ENCODE results near the gene GPR108.

Gene GPR108

GRCh38 chr19:6743714-6744380 lies 6.5 kb upstream of the GPR108 start:
- peak; percentile 13 for ATAC-seq
- TF ChIP-seq OSR1 (CRISPR knock-in tag; IDR thresholded peaks at IDR 0.05) (no peak), ZFP3 (CRISPR knock-in tag; IDR thresholded peaks at IDR 0.05) (peak; percentile 99)

GRCh38 chr19:6743066-6743465 lies 5.7 kb upstream of the GPR108 start:
- no peak for TF ChIP-seq ZC3H10 (CRISPR knock-in tag; IDR thresholded peaks at IDR 0.05)
- TF ChIP-seq POU6F1 (CRISPR knock-in tag; IDR thresholded peaks at IDR 0.05; ENCODE audit: borderline replicate concordance, low read depth): no peak
- TF ChIP-seq ISL1 (CRISPR knock-in tag; IDR thresholded peaks at IDR 0.05): no peak
- TF ChIP-seq OSR1 (CRISPR knock-in tag; IDR thresholded peaks at IDR 0.05): no peak
- no peak for TF ChIP-seq RARB (CRISPR knock-in tag; IDR thresholded peaks at IDR 0.05)
- TF ChIP-seq CREB5 (CRISPR knock-in tag; IDR thresholded peaks at IDR 0.05; ENCODE audit: low read depth): no peak
- no peak for TF ChIP-seq ESRRG (CRISPR knock-in tag; IDR thresholded peaks at IDR 0.05)
- TF ChIP-seq PATZ1 (CRISPR knock-in tag; IDR thresholded peaks at IDR 0.05; ENCODE audit: borderline replicate concordance): no peak
- no peak for TF ChIP-seq SNAI2 (CRISPR knock-in tag; IDR thresholded peaks at IDR 0.05)
- TF ChIP-seq ARNTL (CRISPR knock-in tag; IDR thresholded peaks at IDR 0.05; ENCODE audit: borderline replicate concordance, low read depth): no peak
- no peak for TF ChIP-seq GLIS3 (CRISPR knock-in tag; IDR thresholded peaks at IDR 0.05)
- TF ChIP-seq TOX (CRISPR knock-in tag; IDR thresholded peaks at IDR 0.05; ENCODE audit: borderline replicate concordance): no peak
- no peak for TF ChIP-seq ZNF8 (CRISPR knock-in tag; IDR thresholded peaks at IDR 0.05)
- TF ChIP-seq TSHZ2 (CRISPR knock-in tag; IDR thresholded peaks at IDR 0.05): no peak
- TF ChIP-seq ZFP30 (CRISPR knock-in tag; IDR thresholded peaks at IDR 0.05): no peak
- no peak for TF ChIP-seq PPARA (CRISPR knock-in tag; IDR thresholded peaks at IDR 0.05; ENCODE audit: borderline replicate concordance)
- TF ChIP-seq ZNF70 (CRISPR knock-in tag; IDR thresholded peaks at IDR 0.05): no peak
- TF ChIP-seq ZFP3 (CRISPR knock-in tag; IDR thresholded peaks at IDR 0.05): no peak
- no peak for TF ChIP-seq BACH2 (CRISPR knock-in tag; IDR thresholded peaks at IDR 0.05; ENCODE audit: borderline replicate concordance)
- no peak for TF ChIP-seq CSDC2 (CRISPR knock-in tag; IDR thresholded peaks at IDR 0.05)
- ATAC-seq: no peak

- ATAC-seq: no peak
- TF ChIP-seq ZFP30 (CRISPR knock-in tag; IDR thresholded peaks at IDR 0.05): no peak
- TF ChIP-seq CREB5 (CRISPR knock-in tag; IDR thresholded peaks at IDR 0.05; ENCODE audit: low read depth): no peak
- TF ChIP-seq TCF4 (CRISPR knock-in tag; IDR thresholded peaks at IDR 0.05; ENCODE audit: borderline replicate concordance): no peak
- TF ChIP-seq ZNF8 (CRISPR knock-in tag; IDR thresholded peaks at IDR 0.05): no peak
- TF ChIP-seq TOX (CRISPR knock-in tag; IDR thresholded peaks at IDR 0.05; ENCODE audit: borderline replicate concordance): no peak
- peak; percentile 63; the same call in 1 of the 2 replicates for TF ChIP-seq PATZ1 (CRISPR knock-in tag; IDR thresholded peaks at IDR 0.05; ENCODE audit: borderline replicate concordance)
These were observed 3.4 kb upstream of the GPR108 start for GRCh38 chr19:6740589-6741343.

All from SK-N-SH treated with all-trans-retinoic acid at 6 μM for 48 hours (cell line).